Pons (tissue), 1 donor: ENCODE measurements around the gene PIEZO2.
"Not testable (repeated sequence)": the region's sequence is repeated elsewhere in the genome, so short reads cannot be mapped to it uniquely, and the experiment has no call there.

ENCODE experiments used
- DNase-seq: peaks from one replicate; pipeline ENCODE4 v3.0.0-alpha.2; 2016; ENCODE audit warnings: low spot score

PIEZO2 gene

GRCh38 chr18:10927286-10927992 lies 221.9 kb downstream of the PIEZO2 start:
- no peak for DNase-seq

- no peak for DNase-seq
Measured at GRCh38 chr18:10926621-10927161, 222.7 kb downstream of the PIEZO2 start.

GRCh38 chr18:10924290-10924689 lies 225.1 kb downstream of the PIEZO2 start:
- no peak for DNase-seq

GRCh38 chr18:10923551-10924070 lies 225.8 kb downstream of the PIEZO2 start:
- no peak for DNase-seq

- no peak for DNase-seq
Measured at GRCh38 chr18:10923141-10923540, 226.2 kb downstream of the PIEZO2 start.

GRCh38 chr18:10922712-10923111 lies 226.7 kb downstream of the PIEZO2 start:
- not testable (repeated sequence) for DNase-seq

- not testable (repeated sequence) for DNase-seq
Measured at GRCh38 chr18:10920309-10920708, 229.1 kb downstream of the PIEZO2 start.

GRCh38 chr18:10919851-10920250 lies 229.5 kb downstream of the PIEZO2 start:
- no peak for DNase-seq

GRCh38 chr18:10916865-10917264 lies 232.5 kb downstream of the PIEZO2 start:
- no peak for DNase-seq

GRCh38 chr18:10916387-10916786 lies 233.0 kb downstream of the PIEZO2 start:
- no peak for DNase-seq

GRCh38 chr18:10915748-10916147 lies 233.6 kb downstream of the PIEZO2 start:
- DNase-seq: not testable (repeated sequence)

GRCh38 chr18:10914610-10915009 lies 234.8 kb downstream of the PIEZO2 start:
- DNase-seq: not testable (repeated sequence)

GRCh38 chr18:10913919-10914318 lies 235.4 kb downstream of the PIEZO2 start:
- DNase-seq: no peak

- no peak for DNase-seq
Measured at GRCh38 chr18:10912790-10913545, 236.4 kb downstream of the PIEZO2 start.

GRCh38 chr18:10909724-10910123 lies 239.6 kb downstream of the PIEZO2 start:
- DNase-seq: no peak

- no peak for DNase-seq
Measured at GRCh38 chr18:10908760-10909159, 240.6 kb downstream of the PIEZO2 start.

GRCh38 chr18:10907749-10908148 lies 241.6 kb downstream of the PIEZO2 start:
- no peak for DNase-seq

GRCh38 chr18:10901329-10901728 lies 248.0 kb downstream of the PIEZO2 start:
- DNase-seq: no peak

GRCh38 chr18:10900435-10900834 lies 248.9 kb downstream of the PIEZO2 start:
- no peak for DNase-seq

- DNase-seq: no peak
Measured at GRCh38 chr18:10899481-10899880, 249.9 kb downstream of the PIEZO2 start.

- DNase-seq: no peak
Measured at GRCh38 chr18:10898417-10898974, 250.9 kb downstream of the PIEZO2 start.

GRCh38 chr18:10896851-10897250 lies 252.5 kb downstream of the PIEZO2 start:
- no peak for DNase-seq

GRCh38 chr18:10895976-10896375 lies 253.4 kb downstream of the PIEZO2 start:
- DNase-seq: no peak
